GM12801 (cell line): ENCODE data around the gene SKP1.

Experiments used
- TF ChIP-seq, protein P1 (sequence below): IDR thresholded peaks from one replicate; pipeline ENCODE4 v1.5.1; 2011; ENCODE audit warnings: control low read depth; ENCODE audit not compliant: insufficient read length; ENCODE audit errors: extremely low read depth

Gene SKP1

DNA sequence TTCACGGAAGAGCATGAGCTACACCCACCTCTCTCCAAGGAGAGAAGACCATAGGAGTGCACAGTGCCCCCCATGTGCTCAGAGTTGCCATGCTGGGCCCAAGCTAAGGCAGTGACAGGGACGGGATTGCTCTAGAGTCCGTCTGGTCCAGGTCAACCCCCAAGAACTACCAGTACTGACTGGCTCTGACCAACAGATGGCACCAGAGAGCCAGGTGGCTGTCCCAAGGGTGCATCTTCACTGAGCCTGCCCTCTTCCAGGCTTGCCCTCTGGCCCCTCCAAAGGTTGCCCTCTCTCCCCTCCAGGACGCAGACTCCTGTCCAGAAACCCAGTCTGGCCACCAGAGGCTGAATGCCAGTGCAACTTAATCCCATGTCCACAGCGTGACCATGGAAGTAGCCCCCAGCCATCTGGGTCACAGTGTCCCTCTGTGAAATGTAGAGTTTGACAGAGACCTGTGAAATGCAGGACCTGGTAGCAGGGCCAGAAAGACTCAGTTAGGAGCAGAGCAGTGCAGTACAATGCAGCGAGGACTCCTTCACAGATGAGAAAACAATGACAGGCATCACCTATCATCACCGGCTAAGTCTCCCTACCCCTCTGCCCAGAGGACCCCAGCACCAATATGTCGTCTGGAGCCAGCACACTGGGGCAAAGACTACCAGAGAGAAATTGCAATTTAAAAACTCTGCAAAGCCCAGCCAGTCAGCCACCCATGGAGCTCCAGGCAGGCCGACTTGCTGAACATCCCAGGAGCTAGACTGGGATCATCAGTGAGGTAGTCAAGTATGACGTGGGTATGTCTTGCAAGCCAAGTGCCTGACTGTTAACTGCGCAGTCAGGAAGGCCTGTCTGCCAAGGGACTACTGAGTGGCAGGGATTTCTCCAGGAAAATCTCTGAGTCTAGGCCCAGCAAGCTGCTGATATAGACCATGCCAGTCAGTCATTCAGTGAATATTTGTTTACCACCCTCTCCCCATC, 7.7 kb upstream of the SKP1 start:
- TF ChIP-seq, protein P1, sequence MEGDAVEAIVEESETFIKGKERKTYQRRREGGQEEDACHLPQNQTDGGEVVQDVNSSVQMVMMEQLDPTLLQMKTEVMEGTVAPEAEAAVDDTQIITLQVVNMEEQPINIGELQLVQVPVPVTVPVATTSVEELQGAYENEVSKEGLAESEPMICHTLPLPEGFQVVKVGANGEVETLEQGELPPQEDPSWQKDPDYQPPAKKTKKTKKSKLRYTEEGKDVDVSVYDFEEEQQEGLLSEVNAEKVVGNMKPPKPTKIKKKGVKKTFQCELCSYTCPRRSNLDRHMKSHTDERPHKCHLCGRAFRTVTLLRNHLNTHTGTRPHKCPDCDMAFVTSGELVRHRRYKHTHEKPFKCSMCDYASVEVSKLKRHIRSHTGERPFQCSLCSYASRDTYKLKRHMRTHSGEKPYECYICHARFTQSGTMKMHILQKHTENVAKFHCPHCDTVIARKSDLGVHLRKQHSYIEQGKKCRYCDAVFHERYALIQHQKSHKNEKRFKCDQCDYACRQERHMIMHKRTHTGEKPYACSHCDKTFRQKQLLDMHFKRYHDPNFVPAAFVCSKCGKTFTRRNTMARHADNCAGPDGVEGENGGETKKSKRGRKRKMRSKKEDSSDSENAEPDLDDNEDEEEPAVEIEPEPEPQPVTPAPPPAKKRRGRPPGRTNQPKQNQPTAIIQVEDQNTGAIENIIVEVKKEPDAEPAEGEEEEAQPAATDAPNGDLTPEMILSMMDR: peak; percentile 16

DNA sequence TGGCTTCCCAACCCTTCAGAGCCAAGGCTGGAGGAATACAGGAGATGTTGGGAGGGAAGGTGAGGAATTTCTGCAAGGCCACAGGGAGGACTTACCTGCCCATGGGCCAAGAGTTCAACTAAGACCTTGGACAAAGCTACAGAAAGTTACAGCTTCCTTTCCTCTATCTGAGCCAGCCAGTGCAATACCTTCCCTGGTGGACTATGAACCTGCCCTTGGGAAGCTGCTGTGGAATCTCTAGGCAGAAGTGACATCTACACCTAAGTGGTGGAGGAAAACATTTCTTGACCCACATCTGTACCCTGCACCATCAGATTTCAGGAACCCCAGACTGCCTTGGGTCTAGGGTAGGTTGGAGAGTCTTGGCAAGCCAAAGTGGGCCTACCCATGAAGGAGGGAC, 6.7 kb upstream of the SKP1 start:
- TF ChIP-seq, protein P1: no peak

DNA sequence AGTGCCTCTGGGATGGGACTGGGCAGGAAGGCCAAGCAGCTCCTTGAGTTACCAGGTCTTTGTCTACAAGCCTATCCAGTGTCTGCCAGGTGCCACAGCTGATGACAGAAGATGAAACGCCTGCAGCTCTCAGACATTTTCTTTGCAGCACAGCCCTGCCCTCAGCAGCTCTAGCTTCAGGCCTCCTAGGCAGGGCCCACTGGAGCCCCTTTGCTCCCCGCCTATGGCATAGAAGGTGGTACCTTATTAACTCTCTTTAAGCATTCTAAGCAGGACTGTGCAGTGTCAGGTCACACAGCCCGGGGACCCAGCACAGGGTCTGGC, 1.3 kb upstream of the SKP1 start:
- TF ChIP-seq, protein P1: no peak

DNA sequence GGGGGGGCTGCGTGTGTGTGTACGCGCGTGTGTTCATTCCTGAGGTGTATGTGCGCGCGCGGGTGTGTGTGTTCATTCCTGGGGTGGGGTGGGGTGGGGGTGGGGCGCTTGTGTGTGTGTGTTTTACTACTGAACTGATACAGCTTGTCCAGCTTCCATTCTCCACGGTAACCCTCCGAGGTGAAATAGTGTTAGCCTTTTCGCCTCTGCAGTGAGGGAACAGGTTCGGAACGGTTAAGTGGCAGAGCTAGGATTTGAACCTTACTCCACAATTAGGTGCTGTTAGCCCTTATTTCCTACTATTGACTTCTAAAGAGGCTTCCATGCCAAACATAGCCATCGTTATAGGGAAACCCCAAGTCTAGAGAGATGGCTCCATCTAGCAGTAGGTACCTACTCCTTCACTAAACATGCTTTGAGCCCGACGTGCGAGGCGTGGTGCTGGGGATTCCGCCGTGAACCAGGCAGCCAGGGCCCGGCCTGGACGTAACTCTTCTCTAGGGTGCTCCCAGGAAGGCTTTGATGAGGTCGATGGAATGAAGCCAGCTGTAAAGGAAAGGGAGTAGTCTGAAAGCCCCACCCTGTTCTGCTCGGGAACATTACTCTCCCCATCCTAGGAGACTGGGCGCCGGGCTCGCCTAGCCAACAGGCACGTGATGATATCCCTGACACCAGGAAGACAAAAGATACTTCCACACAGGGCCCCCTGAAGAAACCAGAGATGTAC, 782 bp upstream of the SKP1 start:
- TF ChIP-seq, protein P1: no peak

DNA sequence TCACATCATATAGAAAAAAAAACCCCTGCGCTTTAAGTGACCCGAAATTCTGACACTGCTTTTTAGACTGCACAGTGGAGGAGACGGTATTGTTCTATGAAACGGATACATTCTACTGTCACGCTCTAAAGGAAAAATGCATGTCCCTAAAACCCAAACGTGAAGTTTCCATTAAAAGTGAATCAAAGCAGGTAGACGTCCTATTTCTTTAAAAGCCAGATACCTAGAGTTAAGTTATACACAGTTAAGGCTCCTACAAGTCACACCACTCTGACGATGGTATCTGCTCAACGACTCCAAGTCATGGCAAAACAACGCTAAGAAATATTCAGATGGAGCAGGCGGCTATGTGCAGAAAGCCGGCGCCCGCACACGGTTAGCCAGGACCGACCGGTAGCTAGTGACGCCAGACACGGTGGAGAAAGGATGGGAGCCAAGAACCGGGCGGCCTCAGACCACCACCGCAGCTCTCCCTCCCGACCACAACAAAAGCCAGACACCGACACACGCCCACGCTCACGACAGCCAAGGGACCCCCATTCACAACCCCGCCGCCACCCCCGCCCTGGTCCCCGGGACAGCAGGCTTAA, 734 bp downstream of the SKP1 start:
- TF ChIP-seq, protein P1: no peak

DNA sequence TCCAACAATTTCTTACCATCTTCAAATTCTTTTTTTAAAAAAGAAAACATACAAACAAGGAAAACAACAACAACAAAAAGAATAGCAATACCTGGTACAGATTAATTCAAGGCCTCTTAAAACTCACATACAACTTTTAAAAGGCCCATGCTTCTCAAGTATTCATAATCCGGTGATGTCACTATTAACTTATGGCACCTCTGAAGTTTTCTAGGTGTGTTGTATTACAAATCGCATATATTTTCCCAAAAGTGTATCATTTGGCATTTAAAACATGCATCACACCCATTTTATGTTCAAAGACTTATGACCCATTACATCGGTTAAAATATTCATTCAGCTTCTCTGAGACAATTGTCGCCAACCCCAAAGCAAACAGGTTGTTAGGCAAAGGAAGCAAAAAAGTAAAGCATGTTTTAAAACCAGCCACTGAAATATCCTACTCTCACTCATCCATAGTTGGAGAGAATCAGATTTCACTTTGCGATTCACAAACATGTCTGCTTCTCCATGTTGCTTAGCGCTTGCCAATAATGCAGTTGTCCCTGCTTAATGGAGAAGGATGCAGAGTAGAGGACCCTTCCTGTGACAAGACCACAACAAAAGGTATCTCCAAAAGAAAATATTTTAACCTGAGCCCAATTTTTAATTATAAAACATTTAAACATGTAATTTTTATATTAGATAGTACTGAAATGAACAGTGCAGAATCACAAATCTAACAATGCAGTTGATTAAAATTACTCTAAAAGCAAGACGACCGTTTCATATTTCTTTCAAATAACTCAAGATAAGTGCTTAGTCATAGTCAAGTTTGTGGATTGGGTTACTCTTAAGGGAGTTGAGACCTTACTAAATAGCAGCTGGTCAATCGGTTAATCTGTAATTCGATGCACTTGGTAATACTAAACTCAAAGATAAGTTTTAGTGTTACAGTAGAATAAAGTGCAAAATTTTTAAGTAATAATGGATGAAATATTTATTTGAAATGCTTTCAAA, 1.6 kb downstream of the SKP1 start:
- TF ChIP-seq, protein P1: no peak
